NT2/D1 (cell line): Measurements from ENCODE around the gene SLC6A13.

Experiments used
- SUZ12 ChIP-seq: IDR thresholded peaks from 2 replicates; pipeline ENCODE4 v1.6.1; 2011; ENCODE audit not compliant: insufficient read length, insufficient read depth; ENCODE audit errors: extremely low read depth
- YY1 ChIP-seq: IDR thresholded peaks from 2 replicates; pipeline ENCODE4 v1.6.1; 2011; ENCODE audit not compliant: insufficient read length, insufficient read depth

DNA sequence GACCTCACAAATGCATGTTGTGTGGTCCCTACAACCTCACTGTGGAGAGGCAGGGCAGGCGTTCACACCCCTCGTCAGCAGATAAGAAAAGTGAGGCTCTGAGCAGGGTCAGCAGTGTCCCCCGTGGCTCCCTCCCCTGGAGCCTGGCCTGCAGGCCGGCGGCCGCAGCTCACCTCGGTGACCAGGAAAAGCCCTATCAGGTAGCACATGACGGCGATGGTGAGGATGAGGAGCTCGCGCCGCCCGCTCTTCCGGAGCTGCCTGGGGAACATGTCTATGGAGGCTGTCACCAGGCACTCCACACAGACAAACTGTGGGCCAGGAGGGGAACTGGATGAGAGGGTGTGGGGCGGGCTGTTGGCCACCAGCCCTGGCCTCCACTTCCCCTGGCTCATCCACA, 66.7 kb downstream of the SLC6A13 start:
- TF ChIP-seq YY1 (no peak), SUZ12 (no peak)
